SIG-M5 treated with dmso at 0.1 percent for 504 hours (cell line): ENCODE data around the gene EEA1.
"Not testable (repeated sequence)": the region's sequence is repeated elsewhere in the genome, so short reads cannot be mapped to it uniquely, and the experiment has no call there.

Source experiments
- DNase-seq: peaks from one replicate; lab custom pipeline; 2025; ENCODE audit not compliant: unreplicated experiment; lab: John Stamatoyannopoulos, UW

Gene EEA1

DNA sequence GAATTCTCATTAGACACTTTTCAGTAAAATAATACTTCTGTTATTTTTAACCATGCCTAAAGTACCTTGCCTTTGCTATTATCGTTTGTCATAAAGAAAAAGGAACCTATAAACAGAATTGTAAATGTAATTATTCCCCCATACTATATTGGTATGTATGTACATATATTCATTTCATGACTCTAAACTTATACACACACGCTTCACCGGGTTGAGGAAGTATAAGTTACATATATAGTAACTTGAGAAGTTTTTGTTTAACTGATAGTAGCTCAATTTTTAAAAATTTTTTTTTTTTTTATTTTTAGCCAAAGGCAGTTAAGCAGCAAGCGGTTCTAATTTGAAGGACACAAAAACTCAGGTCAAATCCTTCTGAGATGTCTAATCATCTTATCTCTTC is 118.7 kb downstream of the EEA1 start:
- DNase-seq = no peak

DNA sequence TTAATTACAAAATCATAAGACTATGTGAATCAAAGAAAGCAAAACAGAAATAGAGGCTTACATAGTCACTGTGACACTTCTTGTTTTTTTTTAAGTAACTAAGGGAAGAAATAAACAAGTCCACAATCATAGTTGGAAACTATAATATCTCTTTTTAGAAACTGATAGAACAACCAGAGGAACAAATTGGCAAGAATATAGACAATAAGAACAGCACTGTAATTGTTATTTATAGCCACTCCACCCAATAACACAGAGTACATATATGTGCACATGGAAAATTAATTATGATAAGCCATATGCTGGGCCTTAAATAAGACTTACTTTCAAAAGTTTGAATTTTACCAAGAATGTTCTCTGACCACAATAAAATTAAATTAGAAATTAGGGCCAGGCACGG is 125.2 kb downstream of the EEA1 start:
- DNase-seq = no peak

DNA sequence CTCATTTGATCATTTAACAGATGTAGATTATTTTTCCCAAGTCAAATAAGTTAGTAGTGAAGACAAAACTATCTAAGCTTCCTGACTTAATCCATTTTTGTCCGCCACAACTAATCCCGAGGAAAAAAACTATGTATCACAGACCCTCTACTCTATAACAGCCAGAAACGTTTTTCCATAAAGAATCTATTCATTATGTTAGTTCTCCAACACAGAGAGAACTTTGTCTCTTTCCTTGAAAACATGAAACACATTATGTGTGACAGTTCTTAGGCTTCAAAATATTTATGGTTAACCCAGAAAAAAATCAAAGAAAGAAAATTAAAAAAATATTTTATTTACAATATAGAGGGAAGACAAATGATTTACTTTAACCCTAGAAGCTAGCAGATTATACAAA is 126.2 kb downstream of the EEA1 start:
- DNase-seq = no peak

DNA sequence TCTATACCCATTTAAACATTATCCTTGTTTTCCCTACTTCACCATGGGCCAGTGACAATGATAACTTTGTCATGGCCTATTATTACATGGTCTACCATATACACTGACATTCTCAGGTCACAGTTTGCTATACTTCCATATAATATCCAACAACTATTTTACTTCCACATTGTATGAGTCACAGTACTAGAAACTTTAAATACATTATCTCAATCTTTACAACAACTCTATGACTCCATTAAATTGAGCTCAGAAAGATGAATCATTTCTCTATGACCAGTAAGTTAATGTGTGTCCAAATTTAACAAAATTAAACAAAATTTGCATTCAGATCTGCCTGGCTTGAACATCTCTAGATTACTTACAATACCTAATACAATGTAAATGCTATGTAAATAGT is 132.4 kb downstream of the EEA1 start:
- no peak for DNase-seq

DNA sequence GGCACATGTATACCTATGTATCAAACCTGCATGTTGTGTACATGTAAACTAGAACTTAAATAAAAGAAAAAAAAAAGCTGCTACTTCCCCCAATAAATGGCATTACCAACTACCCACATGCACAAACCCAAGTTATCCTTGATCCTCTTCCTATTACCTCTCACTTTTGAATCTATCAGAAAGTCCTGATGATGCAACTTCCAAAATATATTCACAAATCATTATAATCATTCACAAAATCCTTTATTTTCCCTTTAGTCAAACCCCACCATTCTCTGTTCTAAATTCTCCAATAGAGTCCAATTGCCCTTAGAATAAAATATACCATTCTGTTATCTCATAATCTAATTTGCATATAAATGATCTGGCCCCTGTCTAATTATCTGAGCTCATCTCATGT is 134.3 kb downstream of the EEA1 start:
- DNase-seq = no peak

DNA sequence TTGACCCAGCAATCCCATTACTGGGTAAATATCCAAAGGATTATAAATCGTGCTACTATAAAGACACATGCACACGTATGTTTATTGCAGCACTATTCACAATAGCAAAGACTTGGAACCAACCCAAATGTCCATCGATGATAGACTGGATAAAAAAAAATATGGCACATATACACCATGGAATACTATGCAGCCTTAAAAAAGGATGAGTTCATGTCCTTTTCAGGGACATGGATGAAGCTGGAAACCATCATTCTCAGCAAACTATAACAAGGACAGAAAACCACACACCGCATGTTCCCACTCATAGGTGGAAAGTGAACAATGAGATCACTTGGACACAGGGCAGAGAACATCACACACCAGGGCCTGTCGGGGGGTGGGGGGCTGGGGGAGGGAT is 134.7 kb downstream of the EEA1 start:
- DNase-seq = not testable (repeated sequence)

DNA sequence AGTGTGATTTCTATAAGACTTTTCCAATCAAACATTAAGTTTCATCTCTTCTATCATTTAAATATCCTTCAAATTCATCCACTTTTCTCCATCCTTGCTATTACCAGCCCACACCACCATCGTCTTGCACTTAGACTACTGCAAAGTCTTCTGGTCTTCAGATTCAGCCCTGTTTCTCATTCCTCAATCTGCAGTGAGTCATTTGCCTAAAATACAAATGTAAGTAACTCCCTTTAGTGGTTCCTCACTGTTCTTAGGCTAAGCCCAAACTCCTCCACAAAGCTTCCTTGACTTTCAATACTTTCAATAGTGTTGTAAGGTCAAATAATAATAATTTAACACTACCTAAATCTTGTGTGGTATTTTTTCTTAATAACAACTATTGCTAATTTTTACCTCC is 143.1 kb downstream of the EEA1 start:
- peak; percentile 3 for DNase-seq

DNA sequence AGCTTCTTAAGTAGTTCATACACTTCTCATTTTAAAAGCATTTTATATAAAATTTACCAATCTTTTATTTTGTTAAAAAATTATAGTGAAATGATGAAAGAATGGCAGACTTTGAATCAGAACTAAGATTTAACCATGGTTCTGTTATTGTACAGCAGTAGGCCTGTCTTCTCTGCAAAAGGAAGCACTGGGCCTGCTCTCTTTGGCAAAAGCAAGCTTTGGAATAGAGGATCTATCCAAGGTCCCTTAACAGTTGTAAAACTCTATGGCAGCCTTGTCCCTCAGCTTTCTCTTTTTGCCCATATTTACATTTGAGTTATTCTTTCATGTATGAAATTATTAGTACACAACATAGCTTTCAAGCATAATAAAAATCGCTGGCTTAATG is 143.5 kb downstream of the EEA1 start:
- DNase-seq = no peak

DNA sequence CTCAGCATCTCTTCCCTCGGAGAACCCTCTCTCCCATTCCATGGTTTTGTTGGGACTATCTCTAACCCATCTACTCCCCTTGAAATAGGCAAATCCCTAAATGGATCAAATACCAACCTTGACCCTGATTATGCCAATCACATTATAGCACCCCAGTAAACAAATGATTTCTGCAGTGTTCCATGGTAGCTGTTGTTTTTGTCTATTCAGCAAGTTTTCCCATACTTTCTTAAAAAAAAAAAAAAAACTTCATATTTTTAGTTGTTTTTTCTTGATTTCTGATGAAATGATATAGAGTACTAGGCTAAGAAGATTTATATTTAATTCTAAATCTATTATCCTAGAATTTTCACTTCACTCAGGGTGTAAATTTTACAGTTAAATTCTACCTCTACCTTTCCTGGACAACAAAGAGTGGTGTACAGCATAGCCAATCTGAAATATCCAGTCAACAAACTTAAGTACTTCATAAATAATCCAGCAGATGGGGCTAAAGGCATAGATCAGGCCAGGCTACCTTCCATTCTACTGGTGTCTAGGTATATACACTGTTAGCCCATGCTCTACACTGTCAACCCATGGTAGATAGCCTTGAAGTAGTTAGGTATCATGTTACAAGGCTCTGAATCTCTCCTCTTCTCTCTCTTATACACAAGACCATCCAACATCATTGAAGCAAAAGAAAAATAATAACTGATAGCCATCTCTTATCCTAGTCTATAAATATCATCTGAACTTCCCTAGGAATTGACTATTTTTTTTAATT is 144.1 kb downstream of the EEA1 start:
- DNase-seq = peak; percentile 94

DNA sequence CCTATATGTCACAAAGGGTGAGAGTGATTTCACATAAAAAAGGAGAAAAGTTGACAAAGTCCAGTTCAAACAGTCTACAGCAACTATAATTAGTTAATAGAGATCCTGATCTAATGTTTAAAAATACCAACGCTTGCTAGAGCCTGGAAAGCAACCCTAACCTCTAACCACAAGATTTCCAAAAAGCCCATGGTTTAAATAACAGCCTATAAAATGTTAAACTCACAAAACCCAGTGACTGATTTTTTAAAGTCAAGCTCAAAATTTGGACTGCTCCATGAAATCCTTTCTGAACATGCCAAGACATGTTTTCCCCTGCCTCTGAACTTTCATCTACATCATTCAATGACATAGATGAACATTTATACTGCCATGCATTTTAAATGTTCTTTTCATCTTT is 144.7 kb downstream of the EEA1 start:
- peak; percentile 34 for DNase-seq

DNA sequence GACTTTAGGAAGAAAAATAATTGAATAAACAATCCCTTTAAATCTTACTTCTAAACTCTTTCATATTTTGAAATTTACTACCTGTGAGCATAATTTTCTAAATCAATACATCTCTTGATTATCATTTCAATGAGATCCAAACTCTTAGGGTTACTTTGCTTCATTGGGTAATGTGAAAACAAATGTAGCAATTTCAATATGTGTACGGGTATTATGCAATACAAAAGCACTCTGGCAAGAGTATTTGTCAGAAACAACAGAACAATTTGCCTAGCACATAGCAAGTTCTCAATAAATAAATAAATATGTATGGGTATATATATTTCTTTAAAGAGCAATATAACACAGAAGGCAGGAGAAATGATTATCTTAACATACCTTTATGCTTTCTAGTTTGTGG is 149.2 kb downstream of the EEA1 start:
- DNase-seq = peak; percentile 51

DNA sequence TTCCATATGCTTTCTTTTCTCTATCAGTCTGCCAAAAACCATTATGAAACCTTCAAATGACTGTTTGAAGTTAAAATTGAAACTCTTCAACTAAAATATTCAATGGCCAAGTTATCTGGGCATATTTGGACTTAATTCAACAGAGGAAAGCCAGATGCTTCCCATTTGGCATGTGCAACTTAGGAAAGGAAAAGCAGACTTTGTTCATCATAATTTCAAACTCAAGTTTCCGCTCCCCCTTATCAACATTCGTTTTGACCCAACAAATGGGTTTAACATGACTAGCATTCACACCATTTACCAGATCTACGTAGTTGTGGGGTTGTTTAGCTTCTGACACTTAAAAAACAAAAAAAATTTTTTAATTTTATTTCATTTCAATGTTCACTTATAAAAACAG is 150.6 kb downstream of the EEA1 start:
- no peak for DNase-seq

DNA sequence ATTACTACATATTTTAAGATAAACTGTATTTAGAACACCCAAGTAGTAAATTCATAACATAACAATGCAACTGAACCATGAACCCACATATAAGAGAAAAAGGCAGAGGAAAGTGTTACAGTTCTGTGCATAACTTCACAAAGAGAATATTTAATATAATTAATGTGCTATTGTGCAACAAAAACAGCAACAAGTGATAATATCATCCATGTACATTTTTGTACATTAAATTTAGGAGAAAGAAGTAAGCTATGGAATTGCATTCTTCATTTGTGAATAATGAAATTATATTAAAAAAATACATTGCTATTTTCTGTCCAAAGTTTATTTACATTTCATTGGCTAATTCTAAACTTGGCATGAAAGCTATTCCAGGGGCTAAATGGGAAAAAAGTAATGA is 153.7 kb downstream of the EEA1 start:
- DNase-seq = no peak

DNA sequence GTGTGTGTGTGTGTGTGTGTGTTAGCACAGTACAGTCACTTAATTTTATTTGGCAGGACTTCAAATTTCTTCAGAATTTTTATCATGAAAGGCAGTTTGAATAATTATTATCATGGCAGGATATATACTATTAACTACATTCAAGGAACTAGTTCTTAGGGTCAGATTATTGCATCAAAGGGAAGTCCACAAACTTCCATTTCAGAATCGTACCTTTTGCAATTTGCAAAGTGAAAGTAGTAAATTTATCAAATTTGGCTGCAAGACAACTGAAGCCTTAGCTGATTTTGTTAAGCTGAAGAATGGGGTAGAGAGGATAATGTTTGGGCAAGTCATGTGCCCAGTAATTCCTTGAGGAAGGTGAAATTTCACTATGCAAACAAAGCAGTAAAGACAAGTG is 158.1 kb downstream of the EEA1 start:
- DNase-seq = peak; percentile 60

DNA sequence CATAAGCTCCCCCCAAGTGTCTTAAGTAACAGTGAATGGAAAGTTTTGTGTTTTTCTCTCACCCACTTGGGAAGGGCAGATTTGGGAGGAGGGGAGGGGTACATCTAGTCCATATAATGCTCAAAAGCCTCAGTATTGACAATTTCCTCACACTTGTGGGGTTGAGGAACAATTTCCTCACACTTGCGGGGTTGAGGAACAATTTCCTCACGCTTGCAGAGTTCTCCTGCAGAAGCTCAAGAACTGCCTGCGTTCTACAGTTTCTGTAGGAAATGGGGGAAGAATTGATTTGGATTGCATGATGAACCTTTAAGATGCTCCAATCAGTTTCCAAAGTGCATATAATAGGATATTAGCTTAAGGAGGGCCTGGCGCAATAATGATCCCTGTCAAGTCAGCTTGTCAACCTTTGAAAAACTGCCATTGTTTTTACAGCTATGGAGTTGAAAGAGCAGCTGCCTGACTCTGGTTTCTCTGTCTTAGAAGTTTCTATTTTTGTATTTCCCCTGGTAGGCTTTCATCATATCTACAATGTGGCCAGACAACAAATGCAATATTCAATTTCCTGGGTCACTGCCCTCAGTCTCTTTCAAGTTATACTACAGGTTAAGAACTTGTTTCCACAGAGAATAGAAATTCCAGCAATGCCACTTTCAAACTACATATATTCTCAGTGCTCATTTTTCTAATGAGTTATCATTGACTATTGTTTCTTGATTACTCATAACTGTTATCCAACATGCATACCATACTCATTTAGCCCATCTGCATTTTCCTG is 159.8 kb downstream of the EEA1 start:
- DNase-seq = peak; percentile 91

DNA sequence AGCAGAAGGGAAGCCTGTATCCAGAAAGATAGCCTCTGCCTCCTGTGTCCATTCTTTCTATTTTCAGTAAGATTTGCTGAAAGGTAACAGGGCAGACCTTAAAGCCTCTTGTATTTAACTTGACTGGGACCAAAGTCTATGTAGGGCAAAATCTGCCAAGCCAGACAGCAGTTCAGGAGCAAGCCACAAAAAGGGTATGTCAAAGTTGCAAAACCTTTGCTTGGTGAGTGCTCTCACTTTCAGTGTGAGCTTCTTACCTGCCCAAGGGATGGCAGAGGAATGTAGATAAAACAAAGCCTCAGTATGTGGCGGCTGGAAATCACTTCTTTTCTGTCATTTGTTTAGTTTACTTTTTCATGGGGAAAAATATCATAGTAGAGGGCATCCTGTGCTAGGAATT is 163.2 kb downstream of the EEA1 start:
- DNase-seq = no peak

DNA sequence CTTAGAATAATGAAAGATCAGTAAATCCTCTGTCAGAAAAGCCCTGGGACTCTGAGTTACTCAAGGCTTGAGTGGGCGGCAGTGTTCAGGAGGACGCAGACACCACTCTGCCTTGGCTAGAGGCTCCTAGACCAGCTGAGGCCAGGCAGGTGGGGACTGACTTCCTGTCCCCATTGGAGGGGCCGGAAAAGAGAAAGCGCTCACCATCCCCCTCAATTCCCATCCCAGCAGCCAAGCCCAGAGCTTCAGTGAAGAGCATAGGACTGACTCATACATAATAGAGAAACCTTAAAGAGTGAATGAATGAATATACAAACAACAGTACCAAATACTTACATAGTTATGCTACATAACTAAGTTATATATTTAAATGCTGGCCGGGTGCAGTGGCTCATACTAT is 164.3 kb downstream of the EEA1 start:
- no peak for DNase-seq

DNA sequence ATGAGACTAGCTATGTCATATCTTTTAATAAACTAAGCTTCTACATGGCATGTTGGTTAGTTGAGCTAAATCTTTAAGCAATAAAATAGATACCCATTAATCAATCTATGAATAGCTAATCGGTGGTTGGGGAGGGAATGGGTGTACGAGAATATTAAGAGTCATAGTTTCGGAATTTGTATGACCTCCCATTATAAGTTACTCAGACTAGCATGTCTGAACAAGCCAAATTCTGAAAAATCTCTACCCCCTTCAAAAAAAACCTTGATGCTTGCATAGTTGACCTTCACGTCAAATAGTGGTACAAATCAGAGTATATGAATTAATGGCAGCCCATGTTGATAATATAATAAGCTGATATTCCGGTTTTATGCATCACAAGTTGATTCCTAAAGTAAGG is 166.3 kb downstream of the EEA1 start:
- DNase-seq = no peak

DNA sequence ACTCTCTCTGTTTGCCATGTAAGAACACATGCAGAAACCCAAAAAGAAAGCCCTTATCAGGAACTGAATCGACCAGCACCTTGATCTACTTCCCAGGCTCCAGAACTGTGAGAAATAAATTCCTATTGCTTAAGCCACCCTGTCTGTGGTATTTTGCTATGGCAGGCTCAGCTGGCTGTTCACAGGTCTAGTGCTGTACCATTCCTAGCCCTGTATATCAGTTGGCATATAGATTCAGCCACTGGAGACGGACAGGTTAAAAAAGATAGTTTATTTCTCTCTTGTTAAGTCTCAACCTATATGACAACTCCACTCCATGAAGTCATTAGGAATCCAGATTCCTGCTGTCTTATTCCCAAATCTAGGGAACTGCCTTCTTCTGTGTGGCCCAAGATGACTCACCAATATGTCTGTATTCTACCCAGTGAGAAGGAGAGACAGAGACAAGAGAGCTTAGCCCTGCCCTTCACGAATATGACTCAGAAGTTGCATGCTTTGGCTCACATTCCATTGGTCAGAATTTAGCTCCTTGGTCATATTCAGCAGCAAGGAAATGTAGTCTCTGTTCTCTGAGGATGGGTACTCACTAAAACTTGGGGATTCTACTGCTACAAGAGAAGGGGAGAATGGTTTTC is 169.3 kb downstream of the EEA1 start:
- DNase-seq = peak; percentile 43

DNA sequence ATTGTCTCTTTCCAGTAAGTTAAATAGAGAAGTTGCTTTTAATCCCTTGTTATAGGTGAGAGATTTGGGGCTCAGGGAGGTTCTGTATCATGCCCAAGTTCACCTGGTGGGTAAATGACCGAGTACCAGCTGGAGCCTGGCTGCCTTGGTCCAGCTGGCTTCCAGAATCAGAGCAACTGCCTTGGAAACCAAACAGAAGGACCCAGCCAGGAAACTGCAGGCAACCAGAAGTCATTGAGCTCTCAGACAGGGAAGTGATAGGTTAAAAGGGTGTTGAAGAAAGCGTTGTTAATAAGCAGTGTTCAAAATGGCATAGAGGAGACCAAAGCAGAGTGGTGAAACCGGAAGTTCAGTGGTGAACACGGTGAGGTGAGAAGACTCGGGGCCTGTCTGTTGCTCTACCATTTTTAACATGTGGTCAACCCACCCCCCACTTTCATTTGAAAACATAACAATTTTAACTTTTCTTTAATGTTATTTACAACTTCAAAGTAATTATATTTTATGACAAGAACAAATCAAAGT is 171.4 kb downstream of the EEA1 start:
- DNase-seq = peak; percentile 51

DNA sequence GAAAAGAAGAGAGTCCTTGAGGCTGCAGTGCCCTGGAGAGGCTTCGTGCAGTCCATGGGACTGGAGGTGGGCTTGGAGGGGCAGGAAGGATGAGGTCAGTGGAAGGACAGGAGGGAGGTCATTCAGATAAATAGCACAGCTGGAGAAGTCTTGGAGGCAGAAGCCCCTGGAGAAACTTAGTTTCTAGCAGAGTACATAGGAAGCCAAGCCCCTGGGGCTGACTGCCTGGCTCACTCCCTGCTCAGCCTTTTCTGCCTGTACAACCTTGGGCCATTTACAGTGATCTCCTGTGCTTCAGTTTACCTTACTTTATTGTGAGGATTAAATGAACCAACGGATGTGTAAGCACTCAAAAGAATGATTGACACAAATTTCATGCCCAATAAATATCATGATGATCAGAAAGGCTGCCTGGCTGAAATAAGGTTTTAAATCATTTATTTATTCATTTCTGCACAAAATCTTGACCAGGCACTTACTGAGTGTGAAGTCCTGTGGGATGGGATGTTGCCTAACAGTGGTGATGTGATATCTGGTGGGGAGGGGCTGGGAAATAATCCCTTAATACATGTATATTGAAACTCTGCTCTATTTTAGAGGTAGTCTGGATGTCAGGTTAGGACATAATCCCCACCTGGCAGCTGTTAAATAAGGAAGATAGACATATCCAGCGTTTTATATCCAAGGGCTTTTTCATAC is 172.0 kb downstream of the EEA1 start:
- no peak for DNase-seq
